LNCAP (cell line): ENCODE measurements around the gene NBPF3.
A peak's percentile ranks its signal among the peaks of the same experiment; 100 is the strongest.

Experiments
- CTCF ChIP-seq: fragments of 450-650 bp; IDR thresholded peaks from 2 replicates; pipeline ENCODE4 v1.5.1; 2017; ENCODE audit warnings: mild to moderate bottlenecking

The NBPF3 gene

GRCh38 chr1:21509351-21510112 lies 69.6 kb downstream of the NBPF3 start, which contains the start of gene ALPL:
ALPL (plus strand) TSS chr1:21509423; CDS start chr1:21554082, 44,659 bp downstream.
- no peak for TF ChIP-seq CTCF

GRCh38 chr1:21510113-21510493 lies 70.2 kb downstream of the NBPF3 start:
- no peak for TF ChIP-seq CTCF

- peak; percentile 13; the same call in 1 of the 2 replicates for TF ChIP-seq CTCF
These were observed 71.1 kb downstream of the NBPF3 start for GRCh38 chr1:21510885-21511578.

DNA sequence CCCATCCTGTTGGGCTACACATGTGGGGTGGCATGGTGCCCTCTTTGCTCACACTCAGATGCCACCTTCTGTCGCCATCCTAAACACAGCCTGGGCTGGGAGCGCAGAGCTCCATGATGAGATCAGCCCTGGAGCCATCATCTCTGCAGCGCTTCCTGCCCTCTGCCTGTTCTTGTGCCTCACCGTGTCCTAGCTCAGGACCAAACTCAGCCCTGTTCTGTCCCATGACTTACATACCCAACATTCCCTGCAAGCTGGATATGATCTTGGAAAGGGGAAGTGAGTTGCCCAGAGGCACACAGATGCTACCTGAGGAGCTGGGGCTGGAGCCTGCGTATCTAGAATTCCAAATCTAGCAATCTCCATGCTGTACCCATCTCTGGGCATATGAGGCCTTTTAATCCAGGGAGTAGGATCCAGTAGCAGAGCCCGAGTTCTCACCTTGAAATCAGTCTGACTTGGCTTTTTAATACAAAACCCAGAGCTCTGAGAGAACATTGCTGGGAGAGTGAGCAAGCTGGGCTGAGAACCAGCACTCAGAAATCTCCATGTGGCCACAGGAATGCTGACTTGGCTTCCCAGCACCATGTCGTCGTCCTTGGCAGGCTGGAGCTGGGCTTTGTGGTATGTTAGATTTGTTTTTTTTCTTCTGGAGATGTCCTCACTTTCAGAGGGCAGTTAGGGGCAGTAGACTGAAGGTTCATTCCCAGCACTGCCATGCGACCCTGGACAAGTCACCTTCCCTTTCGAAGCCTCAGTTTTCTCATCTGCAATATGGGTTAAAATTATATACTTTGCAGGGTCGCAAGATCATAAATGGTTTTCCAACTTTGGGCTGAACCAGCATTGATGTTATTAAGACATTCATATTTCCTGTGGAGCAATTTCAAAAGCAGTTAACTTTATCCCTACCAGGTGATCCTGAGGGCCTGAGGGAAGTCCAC lies 71.9 kb downstream of the NBPF3 start:
- no peak for TF ChIP-seq CTCF

DNA sequence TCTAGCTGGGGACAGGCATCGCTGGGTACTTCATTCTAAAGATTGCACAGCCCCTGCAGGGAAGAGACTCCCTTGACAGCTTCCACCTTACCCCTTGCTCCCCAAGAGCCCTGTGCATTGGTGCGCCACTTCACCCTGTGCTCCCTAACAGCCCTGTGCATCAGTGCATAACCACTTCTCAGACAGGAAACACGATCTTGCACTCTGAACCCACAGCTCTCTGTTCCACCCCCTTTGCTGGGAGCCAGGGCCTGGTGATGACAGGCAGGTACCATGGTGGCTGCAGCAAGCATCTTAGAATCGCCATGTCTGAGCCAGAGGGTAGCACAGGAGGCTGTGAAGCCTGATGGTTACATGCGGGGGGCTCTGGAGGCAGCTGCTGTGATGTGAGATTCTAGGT lies 74.3 kb downstream of the NBPF3 start:
- no peak for TF ChIP-seq CTCF

GRCh38 chr1:21517161-21517589 lies 77.2 kb downstream of the NBPF3 start:
- no peak for TF ChIP-seq CTCF
